ENCODE results near the gene ROCK2.

ROCK2 gene

DNA sequence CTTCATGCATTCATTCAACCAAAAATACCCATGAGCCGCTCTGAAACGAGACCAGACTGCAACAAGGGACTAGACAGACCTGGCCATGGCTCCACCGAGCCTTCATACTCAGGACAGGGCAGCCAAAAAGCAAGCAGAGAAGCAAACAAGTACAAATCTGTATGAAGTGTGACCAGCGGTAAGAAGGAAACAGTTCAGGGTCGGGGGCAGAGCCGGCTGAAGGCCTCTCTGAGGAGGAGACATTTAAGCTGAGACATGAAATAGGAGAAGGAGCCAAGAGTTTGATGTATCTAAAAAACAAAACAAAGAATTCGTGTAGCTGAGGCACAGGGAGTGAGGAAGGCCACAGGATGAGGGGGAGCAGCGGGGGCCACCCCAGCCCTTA, 210.5 kb downstream of the ROCK2 start:
- TF ChIP-seq GATA3 (IDR thresholded peaks at IDR 0.05; ENCODE audit: low read depth, low read length) (no peak), GATA2 (IDR thresholded peaks at IDR 0.05; ENCODE audit: low read depth, low read length) (no peak)

DNA sequence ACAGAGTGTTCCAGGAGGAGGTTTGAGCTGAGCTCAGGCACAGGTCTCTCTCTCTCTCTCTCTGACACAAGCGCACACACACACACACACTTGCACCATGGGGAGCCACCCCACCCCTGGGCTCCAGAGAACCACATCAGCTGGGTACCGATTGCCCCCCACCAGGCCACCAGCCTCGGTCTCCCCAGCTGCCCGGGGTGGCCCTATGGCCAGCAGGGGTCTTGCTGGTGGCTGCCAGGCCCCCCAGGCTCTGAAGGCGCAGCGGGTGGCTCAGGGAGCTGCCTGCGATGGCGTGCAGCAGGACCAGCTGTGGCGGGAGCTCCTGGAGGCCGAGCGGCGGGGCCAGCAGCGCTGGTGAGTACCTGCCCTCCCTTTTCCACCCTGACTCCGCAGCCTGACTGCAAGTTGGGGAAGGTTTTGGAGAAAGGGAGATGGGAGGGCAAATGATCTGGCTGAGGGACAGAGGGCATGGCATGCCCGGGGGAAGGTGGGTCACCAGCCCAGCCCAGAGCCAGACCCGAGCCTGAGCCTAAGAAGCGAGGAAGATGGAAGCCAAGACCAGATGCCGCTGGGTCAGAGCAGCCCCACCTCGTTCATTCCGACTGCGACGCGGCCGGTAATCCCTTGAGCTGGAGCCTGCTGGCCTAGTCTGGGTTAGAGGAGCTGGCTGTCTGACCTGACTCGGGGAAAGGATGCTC, 211.0 kb downstream of the ROCK2 start:
- no peak for TF ChIP-seq GATA2 (IDR thresholded peaks at IDR 0.05; ENCODE audit: low read depth, low read length)
- no peak for TF ChIP-seq GATA3 (IDR thresholded peaks at IDR 0.05; ENCODE audit: low read depth, low read length)

DNA sequence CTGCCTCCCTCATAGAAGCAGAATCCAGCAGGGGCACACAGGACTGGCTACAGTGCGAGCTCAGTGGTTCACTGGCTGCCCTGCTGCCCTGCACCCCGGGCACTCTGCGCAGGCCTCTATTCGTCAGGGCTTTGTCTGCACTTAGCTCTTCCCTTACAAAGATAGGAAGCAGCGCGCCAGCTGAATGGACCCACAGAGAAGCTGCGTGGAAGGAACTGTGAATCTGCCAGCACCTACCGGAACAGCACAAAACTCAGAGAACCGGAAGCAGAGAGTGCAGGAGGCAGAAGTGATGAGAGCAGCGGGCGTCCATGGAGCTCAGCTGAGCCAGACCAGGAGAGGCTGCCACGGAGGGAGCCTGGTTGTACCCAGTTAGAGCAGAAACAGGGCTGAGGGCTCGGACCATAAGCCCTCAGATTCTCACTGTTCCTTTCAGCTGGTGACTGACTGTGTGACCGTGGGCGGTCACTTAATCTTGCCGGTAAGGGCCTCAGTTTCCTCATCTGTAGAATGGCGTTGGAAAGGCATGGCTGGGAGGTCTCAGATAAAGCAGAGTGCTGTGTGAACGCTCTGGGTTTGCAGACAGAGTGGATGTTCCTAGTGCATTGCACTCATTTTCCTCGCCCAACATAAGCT, 212.3 kb downstream of the ROCK2 start:
- TF ChIP-seq GATA3 (IDR thresholded peaks at IDR 0.05; ENCODE audit: low read depth, low read length) (no peak), GATA2 (IDR thresholded peaks at IDR 0.05; ENCODE audit: low read depth, low read length) (no peak)

DNA sequence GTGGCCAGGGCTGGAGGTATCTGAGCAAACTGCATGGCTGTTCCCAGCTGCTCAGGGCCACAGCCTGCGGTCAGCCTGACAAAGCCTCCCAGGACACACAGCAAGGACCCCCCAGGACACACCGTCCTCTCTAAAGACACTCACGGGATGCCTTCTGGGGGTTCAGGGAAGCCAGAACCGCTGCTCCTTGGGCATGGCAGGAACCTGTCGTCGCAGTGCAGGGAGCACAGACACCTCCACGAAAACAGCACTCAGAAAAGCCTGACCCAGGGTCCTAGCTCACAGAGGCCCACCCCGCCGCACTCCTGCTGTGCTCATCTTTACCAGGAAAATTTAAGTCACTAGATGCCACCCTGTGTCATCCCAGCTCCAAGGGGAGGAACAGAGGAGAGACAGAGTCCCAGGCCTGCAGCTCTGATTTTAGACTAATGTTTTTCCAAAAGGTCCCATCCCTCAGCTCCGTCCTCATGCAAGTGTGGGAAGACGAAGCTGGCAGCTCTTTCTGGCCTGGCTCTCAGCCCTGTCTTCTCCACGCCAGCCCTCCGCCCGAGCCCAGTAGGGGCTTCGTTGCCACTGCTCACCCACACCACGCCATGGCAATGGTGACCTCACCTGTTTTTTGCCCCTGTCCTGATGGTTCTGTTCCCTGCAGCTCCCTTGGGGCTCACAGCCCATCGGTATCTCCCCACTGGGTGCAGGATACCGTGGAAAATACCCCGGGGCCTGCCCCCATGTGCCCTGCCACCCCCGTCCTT, 213.1 kb downstream of the ROCK2 start:
- no peak for TF ChIP-seq GATA3 (IDR thresholded peaks at IDR 0.05; ENCODE audit: low read depth, low read length)
- no peak for TF ChIP-seq GATA2 (IDR thresholded peaks at IDR 0.05; ENCODE audit: low read depth, low read length)
